HG03521 (cell line): ENCODE data around the gene S100A3.
"Not testable (repeated sequence)": the region's sequence is repeated elsewhere in the genome, so short reads cannot be mapped to it uniquely, and the experiment has no call there.

Experiments
- ATAC-seq: cut with Tn5 transposase; IDR thresholded peaks from one replicate; pipeline ENCODE4 v1.9.1; 2021; ENCODE audit warnings: mild to moderate bottlenecking, moderate library complexity; ENCODE audit not compliant: unreplicated experiment

Gene S100A3

GRCh38 chr1:153570874-153571273 lies 21.8 kb upstream of the S100A3 start:
- no peak for ATAC-seq

DNA sequence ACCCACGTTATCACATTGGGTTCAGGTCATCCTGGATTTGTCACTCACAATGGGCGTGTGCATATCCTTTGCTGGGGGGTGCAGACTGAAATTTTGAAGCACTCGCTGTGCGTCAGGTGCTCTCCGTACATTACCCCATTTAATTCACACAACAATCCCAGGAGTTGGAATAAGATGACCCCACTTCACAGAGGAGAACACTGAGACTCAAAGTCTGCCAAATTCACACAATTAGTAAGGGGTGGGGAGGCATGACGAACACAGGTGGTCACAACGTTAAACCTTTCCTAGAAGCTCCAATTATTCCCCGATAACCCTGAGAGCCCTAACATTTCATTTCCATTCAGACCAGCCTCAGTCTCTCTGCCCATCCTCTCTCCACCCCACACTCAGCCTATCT lies 20.4 kb upstream of the S100A3 start:
- ATAC-seq, result no peak

- no peak for ATAC-seq
Measured at GRCh38 chr1:153568367-153569099, 19.5 kb upstream of the S100A3 start.

- ATAC-seq, result no peak
Measured at GRCh38 chr1:153567621-153568366, 18.7 kb upstream of the S100A3 start.

- ATAC-seq, result no peak
Measured at GRCh38 chr1:153566414-153567371, 17.6 kb upstream of the S100A3 start.

- no peak for ATAC-seq
Measured at GRCh38 chr1:153565529-153566374, 16.7 kb upstream of the S100A3 start, which contains the start of gene S100A2. S100A2 (minus strand) TSS chr1:153565844; CDS start chr1:153563877, 1,967 bp downstream.

- no peak for ATAC-seq
Measured at GRCh38 chr1:153563991-153564390, 14.9 kb upstream of the S100A3 start.

GRCh38 chr1:153563483-153563901 lies 14.4 kb upstream of the S100A3 start:
- ATAC-seq, result no peak

- ATAC-seq, result not testable (repeated sequence)
Measured at GRCh38 chr1:153562021-153562420, 13.0 kb upstream of the S100A3 start.

GRCh38 chr1:153561466-153561985 lies 12.5 kb upstream of the S100A3 start:
- ATAC-seq, result no peak

DNA sequence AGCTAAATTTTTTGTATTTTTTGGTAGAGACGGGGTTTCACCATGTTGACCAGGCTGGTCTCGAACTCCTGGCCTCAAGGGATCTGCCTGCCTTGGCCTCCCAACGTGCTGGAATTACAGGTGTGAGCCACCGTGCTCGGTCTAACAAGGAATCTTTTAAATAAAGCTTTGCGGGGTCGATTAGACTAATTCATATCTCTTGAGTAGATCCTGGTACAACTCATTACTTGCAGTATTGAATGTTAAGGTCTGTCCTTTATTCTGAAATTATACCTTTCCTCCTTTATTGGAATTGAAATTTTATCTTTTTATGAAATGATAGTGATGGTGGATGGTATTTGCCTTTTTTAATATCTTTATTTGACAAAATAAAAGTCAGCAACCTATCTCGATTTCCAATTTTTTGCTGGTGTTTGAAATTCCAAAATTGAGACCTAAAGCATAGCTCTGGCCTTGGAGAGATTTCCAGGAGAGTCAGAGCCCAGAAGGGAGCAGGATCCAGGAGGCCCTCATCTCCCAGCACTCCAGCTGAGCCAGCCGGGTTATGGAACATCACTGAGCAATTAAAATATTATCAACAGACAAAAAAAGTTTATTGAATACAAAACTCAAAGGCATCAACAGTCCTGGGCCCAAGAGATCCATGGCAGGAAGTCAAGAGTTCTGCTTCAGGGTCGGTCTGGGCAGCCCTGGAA lies 11.9 kb upstream of the S100A3 start:
- ATAC-seq, result no peak

GRCh38 chr1:153560241-153560640 lies 11.2 kb upstream of the S100A3 start:
- ATAC-seq, result no peak

DNA sequence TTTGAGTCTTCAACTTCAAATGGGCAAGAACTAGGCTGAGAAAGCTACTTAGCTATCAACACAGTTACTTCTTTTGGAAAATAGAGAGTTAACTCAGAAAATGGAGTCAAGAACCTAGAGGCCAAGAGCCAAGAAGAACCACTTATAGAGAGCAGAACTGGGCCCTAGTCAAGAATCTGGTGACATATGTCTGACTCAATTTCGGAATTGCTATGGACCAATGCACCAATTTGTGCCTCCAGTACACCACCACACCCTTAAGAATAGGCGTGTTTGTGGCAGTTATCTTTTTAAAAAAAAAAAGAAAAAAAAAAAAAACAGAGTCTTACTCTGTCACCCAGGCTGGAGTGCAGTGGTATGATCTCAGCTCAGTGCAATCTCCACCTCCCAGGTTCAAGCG lies 8.8 kb upstream of the S100A3 start:
- ATAC-seq, result no peak

GRCh38 chr1:153556348-153556747 lies 7.3 kb upstream of the S100A3 start:
- no peak for ATAC-seq

DNA sequence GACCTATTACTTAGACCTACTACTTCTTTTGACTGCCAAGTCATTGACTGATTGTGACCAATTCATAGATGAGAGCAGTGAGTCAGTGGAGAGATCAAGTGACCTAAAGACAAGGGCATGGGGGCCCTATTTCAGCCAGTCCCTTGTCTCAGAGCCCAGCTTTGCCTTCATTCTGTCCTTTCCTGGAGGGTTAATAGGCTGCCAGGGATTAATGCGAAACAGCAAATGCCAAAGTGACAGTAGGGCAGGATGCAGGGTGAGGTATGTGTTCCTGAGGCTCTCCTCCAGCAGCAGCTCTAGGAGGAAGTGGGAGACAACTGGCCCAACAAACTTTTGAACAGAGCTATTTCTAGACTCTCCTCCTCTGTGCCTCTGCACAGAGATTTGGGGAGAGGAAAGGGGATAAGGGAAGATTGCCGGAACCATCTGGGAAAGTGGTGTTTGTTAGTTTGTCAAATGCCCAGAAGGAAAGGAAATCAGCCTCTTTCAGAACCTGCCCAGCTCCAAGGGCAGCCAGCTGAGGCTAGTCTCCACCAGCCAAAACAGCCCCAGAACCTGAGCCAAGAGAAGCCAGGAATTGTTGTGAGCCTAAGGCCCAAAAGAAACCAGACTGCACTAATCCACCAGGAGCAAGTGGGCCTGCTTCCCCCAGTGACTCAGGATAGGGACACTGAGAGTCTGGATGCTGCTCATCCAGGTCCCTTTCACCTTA lies 4.9 kb upstream of the S100A3 start:
- ATAC-seq, result no peak

DNA sequence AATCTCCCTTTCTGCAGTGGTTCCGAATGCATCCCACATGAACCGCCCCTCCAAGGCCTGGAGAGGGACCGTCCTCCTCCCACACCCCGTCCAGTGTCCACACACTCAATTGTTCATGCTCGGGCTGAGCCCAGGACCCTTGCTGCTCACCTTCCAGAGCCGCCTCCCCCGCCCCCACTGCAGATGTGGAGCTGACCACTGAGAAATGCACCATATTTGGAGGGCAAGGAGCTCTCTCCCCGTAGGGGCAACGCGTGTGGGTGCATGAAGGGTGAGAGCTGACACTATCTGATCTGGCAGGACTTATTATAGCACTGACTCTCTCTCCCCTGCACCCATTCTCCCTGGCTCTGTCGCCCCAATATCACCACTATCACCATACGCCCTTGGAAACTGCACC lies 4.0 kb upstream of the S100A3 start:
- ATAC-seq, result no peak

GRCh38 chr1:153552335-153552734 lies 3.3 kb upstream of the S100A3 start:
- ATAC-seq, result no peak

- ATAC-seq, result no peak
Measured at GRCh38 chr1:153550827-153551500, 1.9 kb upstream of the S100A3 start.
